SK-N-SH treated with all-trans-retinoic acid at 6 μM for 48 hours (cell line): ENCODE measurements around the gene DRG2.

Experiments
- BACH2 ChIP-seq: fragments of 250-450 bp; sonication (Bioruptor Pico); IDR thresholded peaks from 2 replicates; pipeline ENCODE4 v1.9.0; 2021; ENCODE audit warnings: mild to moderate bottlenecking, borderline replicate concordance
- CSRNP3 ChIP-seq: fragments of 250-450 bp; sonication (Bioruptor Pico); IDR thresholded peaks from 2 replicates; pipeline ENCODE4 v1.5.1; 2021; ENCODE audit warnings: mild to moderate bottlenecking, moderate library complexity
- ISL1 ChIP-seq: fragments of 250-450 bp; sonication (Bioruptor Pico); IDR thresholded peaks from 2 replicates; pipeline ENCODE4 v2.1.2; 2022; ENCODE audit warnings: mild to moderate bottlenecking, moderate library complexity
- OSR1 ChIP-seq: fragments of 250-450 bp; sonication (Bioruptor Pico); IDR thresholded peaks from 2 replicates; pipeline ENCODE4 v1.8.0; 2022; ENCODE audit warnings: moderate library complexity, mild to moderate bottlenecking, inconsistent platforms
- PATZ1 ChIP-seq: fragments of 250-450 bp; sonication (Bioruptor Pico); IDR thresholded peaks from 2 replicates; pipeline ENCODE4 v1.8.0; 2020; ENCODE audit warnings: mild to moderate bottlenecking, moderate library complexity, borderline replicate concordance
- SNAI2 ChIP-seq: fragments of 250-450 bp; sonication (Bioruptor Pico); IDR thresholded peaks from 2 replicates; pipeline ENCODE4 v1.5.0; 2020; ENCODE audit warnings: mild to moderate bottlenecking, moderate library complexity
- TCF4 ChIP-seq: fragments of 250-450 bp; sonication (Bioruptor Pico); IDR thresholded peaks from 2 replicates; pipeline ENCODE4 v1.8.0; 2021; ENCODE audit warnings: mild to moderate bottlenecking, moderate library complexity, borderline replicate concordance
- ZFP30 ChIP-seq: fragments of 450-650 bp; formaldehyde crosslinking; IDR thresholded peaks from 2 replicates; pipeline ENCODE4 v1.5.0; 2022; ENCODE audit warnings: mild to moderate bottlenecking, moderate library complexity

GRCh38 chr17:18074566-18075272 lies 13.0 kb upstream of the DRG2 start:
- TF ChIP-seq BACH2 (CRISPR knock-in tag) (no peak), CSRNP3 (CRISPR knock-in tag) (no peak), OSR1 (CRISPR knock-in tag) (no peak), ZFP30 (CRISPR knock-in tag) (no peak), TCF4 (no peak), ISL1 (no peak), SNAI2 (no peak), PATZ1 (CRISPR knock-in tag) (no peak)
